Suprapubic skin (tissue), 4 donors: Measurements from ENCODE around the gene DCDC2. TPM values are rescaled to one million over a fixed set of nuclear protein-coding genes. Genes with fewer than 3 reads are reported as not detected.

ENCODE experiments used
- DNase-seq, 2 donors: peaks; one replicate each; pipeline ENCODE4 v3.0.0-alpha.2; 2019; ENCODE audit warnings: low spot score in 2 of 2
- H3K27ac ChIP-seq: fragments of 200-600 bp; sonication (generic); one replicate; pipeline ENCODE4 v1.5.1; 2019
- H3K27me3 ChIP-seq: fragments of 200-600 bp; sonication (generic); one replicate; pipeline ENCODE4 v1.5.1; 2019
- H3K36me3 ChIP-seq: fragments of 200-600 bp; sonication (generic); one replicate; pipeline ENCODE4 v1.5.1; 2019
- H3K4me1 ChIP-seq: fragments of 200-600 bp; sonication (generic); one replicate; pipeline ENCODE4 v1.5.1; 2019
- H3K4me3 ChIP-seq: fragments of 200-600 bp; sonication (generic); one replicate; pipeline ENCODE4 v1.5.1; 2019; ENCODE audit warnings: mild to moderate bottlenecking
- H3K9me3 ChIP-seq: fragments of 200-600 bp; sonication (generic); one replicate; pipeline ENCODE4 v1.5.1; 2019
- CTCF ChIP-seq, 2 donors: fragments of 200-600 bp in 1 of 2; fragments of 450-650 bp in 1 of 2; sonication (generic) in 1 of 2; IDR thresholded peaks; one replicate each; pipeline ENCODE4 v1.5.1; 2016 to 2019; ENCODE audit warnings: antibody characterized with exemption in 2 of 2, mild to moderate bottlenecking in 1 of 2, moderate library complexity in 1 of 2
- EP300 ChIP-seq: sonication (generic); formaldehyde crosslinking; IDR thresholded peaks from one replicate; pipeline ENCODE4 v1.6.1; 2017; ENCODE audit warnings: antibody characterized with exemption
- POLR2A ChIP-seq, 2 donors: fragments of 450-650 bp; IDR thresholded peaks; one replicate each; pipeline ENCODE4 v1.6.1; 2017; ENCODE audit warnings: antibody characterized with exemption in 2 of 2, mild to moderate bottlenecking in 2 of 2, moderate library complexity in 2 of 2
- POLR2AphosphoS5 ChIP-seq, 3 donors: sonication (generic); formaldehyde crosslinking; IDR thresholded peaks; one replicate each; pipeline ENCODE4 v1.6.1; 2017; ENCODE audit warnings: antibody characterized with exemption in 3 of 3
- WGBS: methylation state at CpG from one replicate; pipeline ENCODE4 v1.1.5; 2018; 5-methylcytosine and 5-hydroxymethylcytosine counted together
- total RNA-seq, 4 donors: library from RNA; depleted of rRNA; stranded (reverse); fragments of >200 nt; gene quantifications; one replicate each; pipeline ENCODE4 v1.1.0, GENCODE V29; 2016

DCDC2 gene
- total RNA-seq, 4 donors from 2014 or later = 0.15 to 0.55 (median 0.16) TPM; not detected in 1

GRCh38 chr6:24231438-24231977 is 126.4 kb downstream of the DCDC2 start:
- H3K27ac ChIP-seq = no peak overlapping the region
- TF ChIP-seq CTCF (IDR thresholded peaks at IDR 0.05) (no peak), EP300 (no peak)
- DNase-seq = no peak
- no peaks in the 10 kb centered on the region for H3K9me3 ChIP-seq
- WGBS = 51% methylated on average over 2 of the region's 2 CpGs
- H3K27me3 ChIP-seq = peaks cover 3% of the 10 kb centered on the region
- H3K36me3 ChIP-seq = no peaks in the 10 kb centered on the region
- no peaks in the 10 kb centered on the region for H3K4me1 ChIP-seq
- no peak overlapping the region for H3K4me3 ChIP-seq

- TF ChIP-seq POLR2A (IDR thresholded peaks at IDR 0.05) (no peak), CTCF (IDR thresholded peaks at IDR 0.05) (no peak), POLR2AphosphoS5 (IDR thresholded peaks at IDR 0.05) (no peak), EP300 (no peak)
- Histone ChIP-seq H3K9me3 (no peaks in the 10 kb centered on the region), H3K36me3 (no peaks in the 10 kb centered on the region), H3K4me3 (no peak overlapping the region), H3K27ac (no peak overlapping the region), H3K4me1 (no peaks in the 10 kb centered on the region), H3K27me3 (peaks cover 3% of the 10 kb centered on the region)
- DNase-seq = no peak
- WGBS = 69% methylated on average over 3 of the region's 3 CpGs
Measured at GRCh38 chr6:24229696-24230405, 128.0 kb downstream of the DCDC2 start.

- H3K27ac ChIP-seq = no peak overlapping the region
Measured at GRCh38 chr6:24228681-24229255, 129.1 kb downstream of the DCDC2 start.

GRCh38 chr6:24228123-24228522 is 129.7 kb downstream of the DCDC2 start:
- Histone ChIP-seq H3K4me3 (no peak overlapping the region), H3K27ac (no peak overlapping the region), H3K27me3 (peaks cover 7% of the 10 kb centered on the region), H3K4me1 (no peaks in the 10 kb centered on the region), H3K9me3 (no peaks in the 10 kb centered on the region), H3K36me3 (no peaks in the 10 kb centered on the region)
- 63% methylated on average over 2 of the region's 2 CpGs for WGBS
- DNase-seq = no peak
- TF ChIP-seq POLR2AphosphoS5 (IDR thresholded peaks at IDR 0.05) = no peak
- TF ChIP-seq CTCF (IDR thresholded peaks at IDR 0.05) = no peak
- TF ChIP-seq EP300 = no peak
- TF ChIP-seq POLR2A (IDR thresholded peaks at IDR 0.05) = no peak

More at GRCh38 chr6:24228681-24229255, 129.1 kb downstream of the DCDC2 start:
- Histone ChIP-seq H3K4me1 (no peaks in the 10 kb centered on the region), H3K4me3 (no peak overlapping the region), H3K36me3 (no peaks in the 10 kb centered on the region), H3K9me3 (no peaks in the 10 kb centered on the region), H3K27me3 (peaks cover 7% of the 10 kb centered on the region)
- WGBS = 42% methylated on average over 3 of the region's 3 CpGs
- no peak for TF ChIP-seq CTCF (IDR thresholded peaks at IDR 0.05)
- no peak for TF ChIP-seq EP300
- no peak for TF ChIP-seq POLR2AphosphoS5 (IDR thresholded peaks at IDR 0.05)
- TF ChIP-seq POLR2A (IDR thresholded peaks at IDR 0.05) = no peak
- DNase-seq = no peak

GRCh38 chr6:24227556-24227955 is 130.3 kb downstream of the DCDC2 start:
- Histone ChIP-seq H3K4me3 (no peak overlapping the region), H3K4me1 (no peaks in the 10 kb centered on the region), H3K9me3 (no peaks in the 10 kb centered on the region), H3K36me3 (no peaks in the 10 kb centered on the region), H3K27ac (no peak overlapping the region), H3K27me3 (peaks cover 7% of the 10 kb centered on the region)
- TF ChIP-seq EP300 (no peak), POLR2AphosphoS5 (IDR thresholded peaks at IDR 0.05) (no peak), CTCF (IDR thresholded peaks at IDR 0.05) (no peak), POLR2A (IDR thresholded peaks at IDR 0.05) (no peak)
- no peak for DNase-seq
- WGBS = 38% methylated on average over 4 of the region's 4 CpGs
